GM18502 (cell line): ENCODE measurements around the gene SPACA4.
A peak's percentile ranks its signal among the peaks of the same experiment; 100 is the strongest.

Source experiments
- ATAC-seq: cut with Tn5 transposase; IDR thresholded peaks from one replicate; pipeline ENCODE4 v1.9.1; 2021; ENCODE audit warnings: mild to moderate bottlenecking; ENCODE audit not compliant: unreplicated experiment, poor library complexity

Gene SPACA4

DNA sequence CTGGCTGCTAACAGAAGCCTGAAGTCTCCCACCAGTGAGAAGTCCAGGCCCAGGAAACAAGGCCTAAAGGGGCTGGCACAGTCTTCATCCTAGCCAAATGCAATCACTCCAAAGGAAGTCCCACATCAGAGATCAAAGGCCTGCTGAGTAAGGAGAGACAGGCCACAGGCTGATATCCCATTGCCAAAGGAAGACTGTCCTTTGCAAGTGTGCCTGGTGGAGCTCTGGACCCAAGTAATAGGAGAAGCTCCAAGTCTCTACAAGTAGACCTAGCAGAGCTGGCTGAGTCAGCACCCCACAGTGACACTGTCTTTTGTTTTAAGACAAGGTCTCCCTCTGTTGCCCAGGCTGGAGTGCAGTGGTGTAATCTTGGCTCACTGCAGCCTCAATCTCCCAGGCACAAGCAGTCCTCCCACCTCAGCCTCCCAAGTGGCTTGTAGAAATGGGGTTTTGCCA, 26.2 kb downstream of the SPACA4 start:
- no peak for ATAC-seq

GRCh38 chr19:48633148-48634035, 26.9 kb downstream of the SPACA4 start:
- ATAC-seq: no peak

DNA sequence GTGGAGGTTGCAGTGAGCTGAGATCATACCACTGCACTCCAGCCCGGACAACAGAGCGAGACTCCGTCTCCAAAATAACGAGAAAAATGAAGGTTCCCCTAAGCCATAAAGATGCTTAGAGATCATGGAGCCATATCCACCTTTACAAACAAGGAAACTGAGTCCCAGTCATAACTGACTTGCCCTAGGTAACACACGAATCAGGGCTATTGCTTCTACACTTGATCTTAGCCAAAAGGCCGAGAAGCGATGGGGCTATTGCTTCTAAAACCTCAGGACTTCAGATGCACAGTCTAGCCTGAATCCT, 27.4 kb downstream of the SPACA4 start:
- no peak for ATAC-seq

- peak; percentile 39 for ATAC-seq
Measured at GRCh38 chr19:48634424-48635262, 28.1 kb downstream of the SPACA4 start.

- no peak for ATAC-seq
Measured at GRCh38 chr19:48635263-48635965, 28.9 kb downstream of the SPACA4 start.

DNA sequence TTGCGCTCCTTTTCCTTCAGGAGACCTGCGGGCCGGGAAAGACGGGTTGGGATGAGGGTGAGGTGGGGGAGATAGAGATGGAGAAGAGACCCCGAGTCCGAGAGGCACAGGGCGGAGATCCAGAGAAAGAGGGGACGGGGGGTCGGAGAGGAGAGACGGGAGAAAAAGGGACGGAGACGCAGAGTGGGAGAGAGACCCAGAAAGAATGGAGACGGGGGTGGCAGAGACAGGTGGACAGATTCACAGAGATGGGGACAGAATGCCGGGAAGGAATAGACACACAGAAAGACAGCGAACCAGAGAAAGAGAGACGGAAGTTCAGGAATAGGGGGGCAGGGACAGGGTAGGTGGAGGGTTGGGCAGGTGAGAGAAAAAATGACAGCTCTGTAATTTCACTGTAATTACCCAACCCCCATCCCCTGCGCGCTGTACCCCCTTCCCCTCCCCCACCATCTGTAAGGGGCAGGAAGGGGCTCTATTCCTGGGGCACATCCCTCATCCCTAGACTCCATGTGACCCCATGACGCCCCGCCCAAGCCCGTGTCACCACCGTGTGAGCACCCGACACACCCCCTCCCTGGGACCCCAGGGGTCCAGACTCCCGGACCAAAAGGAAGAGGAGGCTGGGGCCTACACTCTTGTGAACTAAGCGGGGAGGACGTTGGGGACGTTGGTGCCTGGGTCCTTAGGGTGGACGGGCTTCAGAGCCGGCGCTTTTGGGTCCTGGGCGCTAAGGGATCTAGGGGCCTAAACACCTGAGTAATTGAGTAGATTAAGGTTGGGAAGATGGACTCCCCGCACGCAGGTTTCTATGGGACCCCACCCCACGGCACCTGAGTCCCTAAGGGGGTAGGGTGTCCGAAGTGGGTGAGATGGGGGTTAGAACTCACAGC, 29.7 kb downstream of the SPACA4 start:
- no peak for ATAC-seq

DNA sequence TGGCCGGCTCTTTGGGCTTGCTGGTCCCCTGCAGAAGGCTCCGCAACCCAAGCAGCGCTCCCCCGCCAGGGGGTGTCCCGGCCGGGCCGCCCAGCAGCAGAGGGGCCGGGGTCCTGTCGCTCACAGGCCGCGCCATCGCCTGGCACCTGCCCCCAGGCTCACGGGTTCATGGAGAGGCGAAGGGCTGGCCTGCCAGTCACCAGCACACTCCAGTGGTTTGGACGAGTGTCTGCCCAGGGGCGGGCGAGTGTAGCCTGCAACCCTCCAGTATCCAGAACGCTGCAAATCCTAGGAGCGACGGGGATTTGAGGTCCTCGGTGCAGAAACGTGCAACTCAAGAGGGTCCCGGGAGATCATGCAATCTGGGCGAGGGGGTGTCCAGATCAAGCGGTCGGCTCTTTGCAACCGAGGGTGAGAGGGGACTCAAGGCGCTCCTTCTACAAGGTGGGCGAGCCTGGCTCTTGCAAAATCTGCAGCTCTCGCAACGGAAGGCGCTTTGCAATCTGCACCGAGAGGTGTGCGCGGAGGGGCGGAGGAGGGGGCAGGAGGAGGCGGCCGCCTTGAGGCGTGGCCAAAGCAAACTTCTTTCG, 30.4 kb downstream of the SPACA4 start, which contains the start of gene DBP:
TSS of gene DBP (minus strand) at position 521 of the 590 bp plus-strand sequence. CDS start at position 136, 385 bp downstream.
- no peak for ATAC-seq

GRCh38 chr19:48637449-48637947, 31.0 kb downstream of the SPACA4 start:
- peak; percentile 68 for ATAC-seq

GRCh38 chr19:48637948-48638830, 31.6 kb downstream of the SPACA4 start:
- peak; percentile 22 for ATAC-seq

- ATAC-seq: no peak
Measured at GRCh38 chr19:48638831-48639381, 32.4 kb downstream of the SPACA4 start.

GRCh38 chr19:48639483-48640375, 33.2 kb downstream of the SPACA4 start:
- no peak for ATAC-seq

GRCh38 chr19:48641850-48642249, 35.3 kb downstream of the SPACA4 start:
- ATAC-seq: no peak

DNA sequence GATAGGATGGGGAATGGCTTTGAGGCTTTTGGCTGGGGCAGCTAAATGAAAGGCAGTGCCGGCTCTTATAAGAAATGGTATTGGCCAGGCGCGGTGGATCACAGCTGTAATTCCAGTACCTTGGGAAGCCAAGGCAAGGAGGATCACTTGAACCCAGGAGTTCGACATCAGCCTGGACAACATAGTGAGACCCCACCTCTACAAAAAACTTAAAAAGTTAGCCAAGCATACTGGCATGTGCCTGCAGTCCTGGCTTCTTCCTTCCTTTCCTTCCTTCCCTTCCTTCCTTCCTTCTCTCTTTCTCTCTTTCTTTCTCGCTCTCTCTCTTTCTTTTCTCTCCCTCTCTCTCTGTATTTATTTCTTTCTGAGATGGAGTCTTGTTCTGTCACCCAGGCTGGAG, 36.3 kb downstream of the SPACA4 start:
- no peak for ATAC-seq

GRCh38 chr19:48644355-48644754, 37.8 kb downstream of the SPACA4 start:
- ATAC-seq: no peak

DNA sequence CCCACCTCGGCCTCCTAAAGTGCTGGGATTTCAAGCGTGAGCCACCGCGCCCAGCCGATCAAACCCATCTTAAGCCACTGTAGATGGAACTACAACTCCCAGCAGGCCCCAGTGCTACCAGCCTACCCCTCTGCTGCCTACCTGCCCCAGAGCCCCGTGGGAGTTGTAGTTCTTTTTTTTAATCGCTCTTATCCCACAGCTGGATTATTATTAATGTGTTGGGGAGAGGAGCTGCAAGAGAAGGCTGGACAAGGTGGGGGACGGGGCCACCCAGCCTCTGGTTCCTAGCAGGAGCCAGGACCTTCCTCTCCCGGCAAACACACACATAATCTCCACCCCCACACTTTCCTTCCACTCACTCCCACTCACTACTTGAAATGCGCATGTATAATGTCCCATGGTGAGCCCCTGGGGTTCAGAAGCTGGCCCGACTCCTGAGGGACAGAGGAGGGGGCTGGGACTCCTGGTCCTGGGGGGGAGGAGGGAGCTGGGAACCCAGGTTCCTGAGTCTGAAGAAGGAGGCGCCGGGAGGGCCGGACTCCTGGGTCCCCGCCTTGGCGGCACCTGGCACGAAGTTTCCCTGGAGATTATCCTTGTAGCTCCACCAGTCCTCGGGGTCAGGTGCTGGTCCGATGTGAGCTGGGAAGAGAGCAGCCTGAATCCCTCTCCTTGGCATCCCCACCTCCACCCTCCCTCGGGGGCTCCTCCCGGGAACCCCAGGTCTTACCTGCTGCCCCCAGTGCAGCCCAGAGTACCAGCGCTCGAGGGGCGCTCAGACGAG, 38.5 kb downstream of the SPACA4 start:
- no peak for ATAC-seq

- ATAC-seq: no peak
Measured at GRCh38 chr19:48645620-48646000, 39.1 kb downstream of the SPACA4 start.
